Measurements from ENCODE around the gene UIMC1. TPM values are rescaled to one million over a fixed set of nuclear protein-coding genes. Genes with fewer than 3 reads are reported as not detected.

The UIMC1 gene
- polyA plus RNA-seq, 3 donors, result 14.8 to 35.6 (median 19.1) TPM

- peaks cover 8% of the 10 kb centered on the region for H3K79me2 ChIP-seq (ENCODE audit: insufficient read depth, low read length)
- no peak overlapping the region for H3K4me2 ChIP-seq (replicated peaks; ENCODE audit: extremely low read depth, low read length, poor library complexity, severe bottlenecking)
- Mint-ChIP-seq H3K9me3 (no peaks in the 10 kb centered on the region), H3K4me1 (peaks cover 22% of the 10 kb centered on the region), H3K36me3 (peaks cover 84 to 93% of the 10 kb centered on the region in 2 donors), H3K27ac (peak overlapping the region in 3 of 7 donors; percentile 59 to 79 (median 63)), H3K27me3 (ENCODE audit: low read depth in 3 of 3) (peaks cover 0 to 5% (median 1%) of the 10 kb centered on the region in 3 donors), H3K4me3 (no peak overlapping the region)
- peaks cover 0 to 16% of the 10 kb centered on the region in 2 donors for H3K4me1 ChIP-seq (ENCODE audit: control insufficient read depth in 1 of 2, insufficient read depth in 2 of 2, low read length in 2 of 2)
- no peak overlapping the region for H3K9ac ChIP-seq (ENCODE audit: insufficient read depth, low read length, poor library complexity, severe bottlenecking)
- intact Hi-C loops (cut with micrococcal nuclease), result no loop called here
- DNase-seq, result no peak
- H2AFZ ChIP-seq (ENCODE audit: insufficient read depth, low read depth, low read length, poor library complexity, severe bottlenecking), result no peak overlapping the region
- peaks cover 90 to 92% of the 10 kb centered on the region in 2 donors for H3K36me3 ChIP-seq (replicated peaks in 1 of 2; ENCODE audit: control insufficient read depth in 1 of 2, insufficient read depth in 2 of 2, low read length in 2 of 2)
- TF ChIP-seq CTCF (IDR thresholded peaks at IDR 0.05), result no peak
- peak overlapping the region in 1 of 2 donors; percentile 12 for H3K27ac ChIP-seq (ENCODE audit: low read depth in 1 of 2, low read length in 2 of 2)
- no peaks in the 10 kb centered on the region for H3K27me3 ChIP-seq (ENCODE audit: control insufficient read depth in 2 of 2, insufficient read depth in 2 of 2, low read length in 2 of 2)
- no peaks in the 10 kb centered on the region for H3K9me3 ChIP-seq (replicated peaks in 1 of 2; ENCODE audit: control insufficient read depth in 1 of 2, insufficient read depth in 1 of 2, low read length in 2 of 2)
- H3K4me3 ChIP-seq (replicated peaks in 1 of 3; ENCODE audit: low read depth in 2 of 3, low read length in 3 of 3), result no peak overlapping the region
- H4K20me1 ChIP-seq (ENCODE audit: insufficient read depth, low read length), result peaks cover 100% of the 10 kb centered on the region
- WGBS (ENCODE audit: insufficient coverage), result 97% methylated on average over 12 of the region's 17 CpGs
Observed at GRCh38 chr5:176883700-176884570, 122.6 kb downstream of the UIMC1 start.

GRCh38 chr5:176882567-176882903 lies 124.0 kb downstream of the UIMC1 start:
- Histone ChIP-seq H2AFZ (ENCODE audit: insufficient read depth, low read depth, low read length, poor library complexity, severe bottlenecking) (no peak overlapping the region), H3K9ac (ENCODE audit: insufficient read depth, low read length, poor library complexity, severe bottlenecking) (no peak overlapping the region), H3K9me3 (replicated peaks in 1 of 2; ENCODE audit: control insufficient read depth in 1 of 2, insufficient read depth in 1 of 2, low read length in 2 of 2) (no peaks in the 10 kb centered on the region), H3K4me1 (ENCODE audit: control insufficient read depth in 1 of 2, insufficient read depth in 2 of 2, low read length in 2 of 2) (peaks cover 0 to 16% of the 10 kb centered on the region in 2 donors), H3K27me3 (ENCODE audit: control insufficient read depth in 2 of 2, insufficient read depth in 2 of 2, low read length in 2 of 2) (no peaks in the 10 kb centered on the region), H3K4me3 (replicated peaks in 1 of 3; ENCODE audit: low read depth in 2 of 3, low read length in 3 of 3) (no peak overlapping the region), H3K27ac (ENCODE audit: low read depth in 1 of 2, low read length in 2 of 2) (no peak overlapping the region), H3K36me3 (replicated peaks in 1 of 2; ENCODE audit: control insufficient read depth in 1 of 2, insufficient read depth in 2 of 2, low read length in 2 of 2) (peaks cover 76 to 78% of the 10 kb centered on the region in 2 donors), H3K79me2 (ENCODE audit: insufficient read depth, low read length) (peaks cover 5% of the 10 kb centered on the region), H3K4me2 (replicated peaks; ENCODE audit: extremely low read depth, low read length, poor library complexity, severe bottlenecking) (no peak overlapping the region), H4K20me1 (ENCODE audit: insufficient read depth, low read length) (peaks cover 100% of the 10 kb centered on the region)
- intact Hi-C loops (cut with micrococcal nuclease), result no loop called here
- WGBS (ENCODE audit: insufficient coverage), result 70% methylated on average over 6 of the region's 6 CpGs
- Mint-ChIP-seq H3K36me3 (peaks cover 72 to 79% of the 10 kb centered on the region in 2 donors), H3K4me1 (peaks cover 20% of the 10 kb centered on the region), H3K9me3 (no peaks in the 10 kb centered on the region), H3K27ac (peak overlapping the region in 3 of 7 donors; percentile 18 to 71 (median 63)), H3K27me3 (ENCODE audit: low read depth in 3 of 3) (peaks cover 0 to 4% (median 1%) of the 10 kb centered on the region in 3 donors), H3K4me3 (no peak overlapping the region)
- no peak for TF ChIP-seq CTCF (IDR thresholded peaks at IDR 0.05)
- DNase-seq, result no peak

Data from CD14-positive monocyte (primary cell).